ENCODE measurements around the gene RFK.

DNA sequence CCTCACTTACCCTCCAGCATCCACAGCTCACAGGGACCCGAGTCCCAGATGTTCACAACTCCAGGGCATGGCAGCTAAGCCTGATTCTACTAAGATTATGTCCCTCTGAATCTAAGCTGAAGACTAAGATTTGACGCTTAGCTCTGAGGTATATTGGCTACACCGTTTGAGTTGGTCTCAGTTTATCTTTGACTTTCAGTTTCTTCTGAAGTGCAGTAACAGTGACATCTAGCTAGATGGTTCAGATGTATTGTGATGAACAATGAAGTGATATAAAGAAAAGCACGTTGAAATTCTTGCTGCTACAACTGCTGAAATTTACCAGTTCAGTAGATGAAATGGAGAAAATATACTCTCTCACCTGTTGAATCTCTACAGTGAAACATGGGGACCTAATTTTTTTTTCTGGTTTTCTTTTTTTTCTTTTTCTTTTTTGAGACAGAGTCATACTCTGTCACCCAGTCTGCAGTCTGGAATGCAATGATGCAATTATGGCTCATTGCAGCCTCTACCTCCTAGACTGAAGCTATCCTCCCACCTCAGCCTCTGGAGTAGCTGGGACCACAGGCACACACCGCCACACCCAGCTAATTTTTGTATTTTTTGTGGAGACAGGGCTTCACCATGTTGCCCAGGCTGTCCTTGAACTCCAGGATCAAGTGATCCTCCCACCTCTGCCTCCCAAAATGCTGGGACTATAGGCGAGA lies 15.7 kb downstream of the RFK start:
- TF ChIP-seq, protein P1, sequence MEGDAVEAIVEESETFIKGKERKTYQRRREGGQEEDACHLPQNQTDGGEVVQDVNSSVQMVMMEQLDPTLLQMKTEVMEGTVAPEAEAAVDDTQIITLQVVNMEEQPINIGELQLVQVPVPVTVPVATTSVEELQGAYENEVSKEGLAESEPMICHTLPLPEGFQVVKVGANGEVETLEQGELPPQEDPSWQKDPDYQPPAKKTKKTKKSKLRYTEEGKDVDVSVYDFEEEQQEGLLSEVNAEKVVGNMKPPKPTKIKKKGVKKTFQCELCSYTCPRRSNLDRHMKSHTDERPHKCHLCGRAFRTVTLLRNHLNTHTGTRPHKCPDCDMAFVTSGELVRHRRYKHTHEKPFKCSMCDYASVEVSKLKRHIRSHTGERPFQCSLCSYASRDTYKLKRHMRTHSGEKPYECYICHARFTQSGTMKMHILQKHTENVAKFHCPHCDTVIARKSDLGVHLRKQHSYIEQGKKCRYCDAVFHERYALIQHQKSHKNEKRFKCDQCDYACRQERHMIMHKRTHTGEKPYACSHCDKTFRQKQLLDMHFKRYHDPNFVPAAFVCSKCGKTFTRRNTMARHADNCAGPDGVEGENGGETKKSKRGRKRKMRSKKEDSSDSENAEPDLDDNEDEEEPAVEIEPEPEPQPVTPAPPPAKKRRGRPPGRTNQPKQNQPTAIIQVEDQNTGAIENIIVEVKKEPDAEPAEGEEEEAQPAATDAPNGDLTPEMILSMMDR (IDR thresholded peaks at IDR 0.05): no peak
- no peak for TF ChIP-seq POLR2A (IDR thresholded peaks at IDR 0.05)

Measured in stomach (tissue), 4 donors.